Keratinocyte (primary cell): ENCODE data around the gene CARD11. TPM values are rescaled to one million over a fixed set of nuclear protein-coding genes. Genes with fewer than 3 reads are reported as not detected.

ENCODE experiments used
- DNase-seq: peaks from one replicate; pipeline ENCODE4 v3.0.0-alpha.2; 2011; ENCODE audit warnings: low read depth, missing footprints, low spot score
- FAIRE-seq: peaks from 2 replicates; lab custom pipeline; 2011; peaks lifted over from hg19 to GRCh38; lab: Jason Lieb, UNC
- H2AFZ ChIP-seq: 2 replicates; pipeline ENCODE4 v1.6.0; 2012; ENCODE audit warnings: low read length, control low read depth, inconsistent platforms; ENCODE audit not compliant: control insufficient read depth
- H3K27ac ChIP-seq: 2 replicates; pipeline ENCODE4 v1.5.1; 2011; ENCODE audit warnings: low read length; ENCODE audit not compliant: control insufficient read depth, insufficient read depth
- H3K27me3 ChIP-seq: 3 replicates; pipeline ENCODE4 v1.6.0; 2011; ENCODE audit warnings: low read length; ENCODE audit not compliant: control insufficient read depth, insufficient read depth; ENCODE audit errors: extremely low read depth
- H3K36me3 ChIP-seq, 2 experiments: 2 replicates in 1 of 2; 3 replicates in 1 of 2; pipeline ENCODE4 v1.5.1; 2011; ENCODE audit warnings: low read length in 2 of 2, mild to moderate bottlenecking in 1 of 2; ENCODE audit not compliant: control insufficient read depth in 2 of 2, insufficient read depth in 2 of 2; ENCODE audit errors: extremely low read depth in 1 of 2
- H3K4me1 ChIP-seq: 3 replicates; pipeline ENCODE4 v1.5.1; 2011; ENCODE audit warnings: low read length; ENCODE audit not compliant: control insufficient read depth, insufficient read depth; ENCODE audit errors: extremely low read depth
- H3K4me2 ChIP-seq: 3 replicates; pipeline ENCODE4 v1.6.0; 2011; ENCODE audit warnings: low read depth, low read length; ENCODE audit not compliant: control insufficient read depth, insufficient read depth; ENCODE audit errors: extremely low read depth
- H3K4me3 ChIP-seq, 3 experiments: fragments of 200-600 bp in 1 of 3; sonication (generic) in 1 of 3; 2 replicates in 2 of 3; 3 replicates in 1 of 3; pipeline ENCODE4 v1.5.1; 2011 to 2016; ENCODE audit warnings: low read length in 3 of 3, mild to moderate bottlenecking in 3 of 3, control low read depth in 2 of 3, inconsistent platforms in 1 of 3, low read depth in 1 of 3, mixed read lengths in 1 of 3, mixed run types in 1 of 3, moderate library complexity in 1 of 3; ENCODE audit not compliant: control insufficient read depth in 2 of 3, insufficient read depth in 2 of 3; ENCODE audit errors: extremely low read depth in 1 of 3
- H3K79me2 ChIP-seq: 2 replicates; pipeline ENCODE4 v1.6.0; 2012; ENCODE audit warnings: low read length; ENCODE audit not compliant: control insufficient read depth, insufficient read depth
- H3K9ac ChIP-seq: 3 replicates; pipeline ENCODE4 v1.6.0; 2011; ENCODE audit warnings: low read length; ENCODE audit not compliant: control insufficient read depth, insufficient read depth; ENCODE audit errors: extremely low read depth
- H3K9me1 ChIP-seq: 3 replicates; pipeline ENCODE4 v1.6.0; 2011; ENCODE audit warnings: low read length; ENCODE audit not compliant: control insufficient read depth, insufficient read depth; ENCODE audit errors: extremely low read depth
- H3K9me3 ChIP-seq: 2 replicates; pipeline ENCODE4 v1.5.1; 2012; ENCODE audit warnings: low read depth, low read length; ENCODE audit not compliant: control insufficient read depth
- H4K20me1 ChIP-seq: 3 replicates; pipeline ENCODE4 v1.6.0; 2011; ENCODE audit warnings: low read length; ENCODE audit not compliant: control insufficient read depth, insufficient read depth; ENCODE audit errors: extremely low read depth
- CTCF ChIP-seq, 3 experiments: IDR thresholded peaks in 1 of 3; conservative IDR thresholded peaks in 1 of 3; optimal IDR thresholded peaks in 1 of 3; 2 replicates in 2 of 3; 3 replicates in 1 of 3; pipeline versions ENCODE3 to v1.5.1; 2011; ENCODE audit warnings: low read length in 3 of 3, mild to moderate bottlenecking in 3 of 3, moderate library complexity in 2 of 3, control low read depth in 1 of 3, inconsistent platforms in 1 of 3; ENCODE audit not compliant: insufficient read depth in 2 of 3; ENCODE audit errors: extremely low read depth in 1 of 3
- EZH2 ChIP-seq: IDR thresholded peaks from one replicate; pipeline ENCODE4 v1.6.1; 2012; ENCODE audit warnings: inconsistent platforms, mild to moderate bottlenecking, low read length, moderate library complexity
- dilution Hi-C: fragments of 300-500 bp; cut with MboI; formaldehyde crosslinking; loops from one replicate; pipeline ENCODE4 v1.7.0; 2020; ENCODE audit warnings: low sequenced_read_pairs; ENCODE audit not compliant: extremely low pct_ligation_motif_present
- polyA plus RNA-seq, 5 experiments: library from polyadenylated mRNA; depleted of rRNA in 3 of 5; stranded (reverse) in 3 of 5; stranded (forward) in 1 of 5; unstranded in 1 of 5; fragments of >200 nt; gene quantifications; 1 replicate in 1 of 5; 2 replicates in 3 of 5; 3 replicates in 1 of 5; pipeline versions ENCODE4 v1.2.1 to v1.2.3, GENCODE V29; 2011 to 2012; ENCODE audit warnings: missing spikeins in 2 of 5, low read depth in 1 of 5, low replicate concordance in 1 of 5

The CARD11 gene
- polyA plus RNA-seq, 1 donor (not counting 4 experiments of a cell fraction or from before 2014, with no cell fraction given) = 4.3 TPM

GRCh38 chr7:2873146-2873545 lies 170.5 kb downstream of the CARD11 start:
- FAIRE-seq (no peak), DNase-seq (no peak)
- Histone ChIP-seq H3K9me1 (no peaks in the 10 kb centered on the region), H3K4me2 (peak overlapping the region; percentile 27), H3K4me1 (peaks cover 31% of the 10 kb centered on the region), H2AFZ (no peak overlapping the region), H3K4me3 (no peak overlapping the region), H3K9ac (peak overlapping the region; percentile 83), H3K27ac (peak overlapping the region; percentile 99), H4K20me1 (no peaks in the 10 kb centered on the region), H3K9me3 (no peaks in the 10 kb centered on the region), H3K79me2 (no peaks in the 10 kb centered on the region), H3K27me3 (no peaks in the 10 kb centered on the region), H3K36me3 (no peaks in the 10 kb centered on the region)
- dilution Hi-C loops = no loop called here
- TF ChIP-seq CTCF (optimal IDR thresholded peaks at IDR 0.05 in 1 of 3, IDR thresholded peaks at IDR 0.05 in 1 of 3, conservative IDR thresholded peaks at IDR 0.05 in 1 of 3; ENCODE audit: extremely low read depth in 1 of 3, insufficient read depth in 2 of 3, low read length in 3 of 3) = no peak
- TF ChIP-seq EZH2 = no peak

GRCh38 chr7:2872296-2872874 lies 171.3 kb downstream of the CARD11 start:
- DNase-seq = no peak
- Histone ChIP-seq H3K27ac (no peak overlapping the region), H3K36me3 (no peaks in the 10 kb centered on the region), H2AFZ (no peak overlapping the region), H4K20me1 (no peaks in the 10 kb centered on the region), H3K4me1 (peaks cover 31% of the 10 kb centered on the region), H3K27me3 (no peaks in the 10 kb centered on the region), H3K9me3 (no peaks in the 10 kb centered on the region), H3K9me1 (no peaks in the 10 kb centered on the region), H3K79me2 (no peaks in the 10 kb centered on the region), H3K4me3 (no peak overlapping the region), H3K4me2 (no peak overlapping the region), H3K9ac (no peak overlapping the region)
- no peak for TF ChIP-seq EZH2
- no peak for TF ChIP-seq CTCF (optimal IDR thresholded peaks at IDR 0.05 in 1 of 3, IDR thresholded peaks at IDR 0.05 in 1 of 3, conservative IDR thresholded peaks at IDR 0.05 in 1 of 3; ENCODE audit: extremely low read depth in 1 of 3, insufficient read depth in 2 of 3, low read length in 3 of 3)
- dilution Hi-C loops = no loop called here
- FAIRE-seq = no peak
